Stimulated activated CD8-positive, alpha-beta memory T cell treated with anti-CD3 and anti-CD28 coated beads, Interleukin-7, amount 100 ng/mL, for 48 hours (primary cell): ENCODE data around the gene SLC30A3.

ENCODE experiments used
- DNase-seq, 2 donors: peaks; one replicate each; pipeline ENCODE4 v3.0.0-alpha.2; 2020; ENCODE audit warnings: low read depth in 1 of 2; ENCODE audit errors: extremely low read depth in 1 of 2

The SLC30A3 gene

GRCh38 chr2:27208486-27209050 lies 54.3 kb downstream of the SLC30A3 start:
- no peak for DNase-seq

GRCh38 chr2:27206346-27206745 lies 56.5 kb downstream of the SLC30A3 start:
- DNase-seq = no peak

- no peak for DNase-seq
These were observed 57.6 kb downstream of the SLC30A3 start for GRCh38 chr2:27205206-27205605.

GRCh38 chr2:27204566-27204965 lies 58.3 kb downstream of the SLC30A3 start:
- no peak for DNase-seq

GRCh38 chr2:27203741-27204140 lies 59.1 kb downstream of the SLC30A3 start:
- no peak for DNase-seq
